Measurements from ENCODE around the gene TMEM100.

TMEM100 gene

DNA sequence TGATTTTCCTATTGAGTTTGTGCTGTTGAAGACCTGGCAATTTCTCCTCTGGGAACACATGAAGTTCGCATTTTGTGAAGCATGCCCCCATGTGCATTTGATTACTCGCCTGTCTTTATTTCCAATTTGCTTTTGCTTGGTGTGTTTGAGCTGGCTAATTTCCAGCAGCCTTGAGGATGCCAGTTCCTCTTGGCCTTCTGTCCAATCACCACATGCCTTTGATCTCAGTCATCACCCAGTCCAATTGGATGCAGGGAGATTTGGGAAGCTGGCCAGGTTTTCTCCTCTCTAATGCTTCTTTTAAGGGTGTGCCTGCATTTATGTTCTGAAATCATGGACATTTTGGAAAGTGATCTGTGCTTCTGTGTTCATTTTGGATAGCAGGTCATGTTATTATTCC, 3.8 kb upstream of the TMEM100 start:
- FAIRE-seq, result no peak
- no peak for DNase-seq (ENCODE audit: insufficient read length, low spot score)
- TF ChIP-seq POLR2A (IDR thresholded peaks at IDR 0.05; ENCODE audit: low read depth, low read length), result no peak
- TF ChIP-seq POU2F2 (IDR thresholded peaks at IDR 0.05; ENCODE audit: low read depth, low read length), result no peak
- TF ChIP-seq PAX5 (IDR thresholded peaks at IDR 0.05; ENCODE audit: insufficient read depth, low read length, severe bottlenecking), result no peak
- TF ChIP-seq POLR2AphosphoS5 (IDR thresholded peaks at IDR 0.05; ENCODE audit: low read depth, low read length), result no peak
- TF ChIP-seq TAF1 (IDR thresholded peaks at IDR 0.05; ENCODE audit: low read depth, low read length), result no peak
- no peak for TF ChIP-seq SPI1 (IDR thresholded peaks at IDR 0.05; ENCODE audit: low read depth, low read length)

DNA sequence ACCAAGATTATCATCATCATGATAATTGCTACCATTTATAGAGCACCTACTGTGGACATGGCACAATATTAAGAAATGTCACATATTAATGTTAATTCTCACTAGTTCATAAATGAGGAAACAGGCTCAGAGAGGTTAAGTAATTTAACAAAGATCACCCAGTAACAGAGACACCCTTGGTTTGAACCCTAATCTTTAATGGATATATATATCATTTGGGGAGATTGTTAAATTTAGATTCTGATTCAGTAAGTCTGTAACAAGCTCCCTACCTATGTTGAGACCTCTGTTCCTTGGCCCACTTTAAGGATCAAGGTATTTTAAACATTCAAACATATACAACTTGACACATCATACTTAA, 804 bp upstream of the TMEM100 start:
- no peak for FAIRE-seq
- no peak for DNase-seq (ENCODE audit: insufficient read length, low spot score)
- TF ChIP-seq TAF1 (IDR thresholded peaks at IDR 0.05; ENCODE audit: low read depth, low read length) (no peak), POU2F2 (IDR thresholded peaks at IDR 0.05; ENCODE audit: low read depth, low read length) (no peak), POLR2AphosphoS5 (IDR thresholded peaks at IDR 0.05; ENCODE audit: low read depth, low read length) (no peak), SPI1 (IDR thresholded peaks at IDR 0.05; ENCODE audit: low read depth, low read length) (no peak), POLR2A (IDR thresholded peaks at IDR 0.05; ENCODE audit: low read depth, low read length) (no peak), PAX5 (IDR thresholded peaks at IDR 0.05; ENCODE audit: insufficient read depth, low read length, severe bottlenecking) (no peak)

DNA sequence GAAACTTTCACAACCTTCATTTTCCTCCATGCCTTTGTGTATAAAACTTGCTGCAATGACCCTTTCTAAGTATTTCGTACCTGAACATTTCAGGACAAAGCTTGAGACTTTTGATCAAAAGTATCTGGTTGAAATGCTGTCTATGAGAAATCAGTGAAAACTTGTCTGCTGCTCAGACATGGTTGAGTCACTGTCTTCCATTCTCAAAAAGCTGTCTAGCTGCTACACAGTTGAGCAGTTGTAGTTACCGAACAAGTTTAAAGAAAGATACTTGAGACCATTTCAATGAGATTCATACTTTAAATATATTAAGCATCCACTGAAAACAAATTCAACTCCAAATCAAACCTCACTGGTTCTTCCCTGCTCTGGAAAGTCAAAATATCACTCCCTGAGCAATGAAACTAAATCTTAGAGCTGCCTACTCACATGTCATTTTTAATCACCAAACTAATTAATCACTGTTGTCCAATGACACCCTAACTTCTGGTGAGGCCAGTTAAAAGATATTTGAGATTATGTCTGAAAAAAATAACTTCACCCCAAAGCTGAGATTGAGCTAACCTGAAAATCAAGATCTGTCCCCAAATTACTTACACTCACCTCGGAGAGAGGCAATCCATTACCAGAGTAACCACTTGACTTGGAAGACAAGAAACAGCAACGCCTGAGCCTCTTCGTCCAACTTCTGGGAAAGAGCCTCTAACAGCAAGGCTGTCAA, 488 bp downstream of the TMEM100 start:
- FAIRE-seq (no peak), DNase-seq (ENCODE audit: insufficient read length, low spot score) (no peak)
- no peak for TF ChIP-seq TAF1 (IDR thresholded peaks at IDR 0.05; ENCODE audit: low read depth, low read length)
- no peak for TF ChIP-seq POLR2AphosphoS5 (IDR thresholded peaks at IDR 0.05; ENCODE audit: low read depth, low read length)
- TF ChIP-seq POLR2A (IDR thresholded peaks at IDR 0.05; ENCODE audit: low read depth, low read length), result no peak
- no peak for TF ChIP-seq SPI1 (IDR thresholded peaks at IDR 0.05; ENCODE audit: low read depth, low read length)
- TF ChIP-seq PAX5 (IDR thresholded peaks at IDR 0.05; ENCODE audit: insufficient read depth, low read length, severe bottlenecking), result no peak
- no peak for TF ChIP-seq POU2F2 (IDR thresholded peaks at IDR 0.05; ENCODE audit: low read depth, low read length)

DNA sequence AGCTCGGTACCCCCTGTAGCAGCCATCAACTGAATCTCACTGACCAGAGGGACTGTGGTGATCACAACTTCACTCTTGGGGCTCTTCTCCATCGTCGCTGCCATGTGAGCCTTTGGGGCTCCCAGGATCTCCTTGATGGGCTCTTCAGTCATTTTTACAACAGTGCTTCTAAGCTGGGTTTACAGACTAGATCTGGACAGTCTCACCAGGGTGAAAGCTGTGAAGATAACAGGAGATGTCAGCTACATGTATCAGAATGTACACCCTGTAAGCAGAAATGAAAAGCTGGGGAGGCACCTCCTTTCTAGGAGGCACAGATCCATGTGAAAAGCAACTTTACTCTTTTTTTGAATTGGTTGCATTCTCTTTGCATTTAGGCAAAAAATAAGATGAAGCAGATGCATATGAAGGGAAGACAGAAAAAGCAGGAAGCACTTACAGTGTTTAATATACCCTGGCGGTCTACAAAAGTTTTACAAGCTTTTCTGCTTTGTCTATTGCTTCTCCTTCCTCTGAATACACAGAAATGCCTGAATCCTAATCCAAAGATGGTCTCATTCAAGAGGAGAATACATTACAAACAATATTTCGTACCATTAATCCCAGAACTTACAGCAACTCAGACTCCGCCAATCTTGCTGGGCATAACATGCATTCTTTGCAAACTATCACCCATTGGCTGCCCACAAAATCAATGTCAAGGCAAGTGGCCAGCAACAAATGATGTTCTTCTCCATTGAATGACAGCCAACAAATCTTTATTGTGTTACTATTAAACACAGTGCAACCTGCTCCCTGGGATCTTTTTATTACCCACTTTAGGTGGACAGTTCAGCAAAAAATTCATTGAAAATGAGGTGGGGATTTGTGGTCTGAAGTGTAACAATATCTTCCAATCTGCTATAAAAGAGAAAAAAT, 1.5 kb downstream of the TMEM100 start:
- TF ChIP-seq PAX5 (IDR thresholded peaks at IDR 0.05; ENCODE audit: insufficient read depth, low read length, severe bottlenecking) (no peak), POLR2A (IDR thresholded peaks at IDR 0.05; ENCODE audit: low read depth, low read length) (no peak), SPI1 (IDR thresholded peaks at IDR 0.05; ENCODE audit: low read depth, low read length) (no peak), POLR2AphosphoS5 (IDR thresholded peaks at IDR 0.05; ENCODE audit: low read depth, low read length) (no peak), TAF1 (IDR thresholded peaks at IDR 0.05; ENCODE audit: low read depth, low read length) (no peak), POU2F2 (IDR thresholded peaks at IDR 0.05; ENCODE audit: low read depth, low read length) (no peak)
- DNase-seq (ENCODE audit: insufficient read length, low spot score) (no peak), FAIRE-seq (no peak)

DNA sequence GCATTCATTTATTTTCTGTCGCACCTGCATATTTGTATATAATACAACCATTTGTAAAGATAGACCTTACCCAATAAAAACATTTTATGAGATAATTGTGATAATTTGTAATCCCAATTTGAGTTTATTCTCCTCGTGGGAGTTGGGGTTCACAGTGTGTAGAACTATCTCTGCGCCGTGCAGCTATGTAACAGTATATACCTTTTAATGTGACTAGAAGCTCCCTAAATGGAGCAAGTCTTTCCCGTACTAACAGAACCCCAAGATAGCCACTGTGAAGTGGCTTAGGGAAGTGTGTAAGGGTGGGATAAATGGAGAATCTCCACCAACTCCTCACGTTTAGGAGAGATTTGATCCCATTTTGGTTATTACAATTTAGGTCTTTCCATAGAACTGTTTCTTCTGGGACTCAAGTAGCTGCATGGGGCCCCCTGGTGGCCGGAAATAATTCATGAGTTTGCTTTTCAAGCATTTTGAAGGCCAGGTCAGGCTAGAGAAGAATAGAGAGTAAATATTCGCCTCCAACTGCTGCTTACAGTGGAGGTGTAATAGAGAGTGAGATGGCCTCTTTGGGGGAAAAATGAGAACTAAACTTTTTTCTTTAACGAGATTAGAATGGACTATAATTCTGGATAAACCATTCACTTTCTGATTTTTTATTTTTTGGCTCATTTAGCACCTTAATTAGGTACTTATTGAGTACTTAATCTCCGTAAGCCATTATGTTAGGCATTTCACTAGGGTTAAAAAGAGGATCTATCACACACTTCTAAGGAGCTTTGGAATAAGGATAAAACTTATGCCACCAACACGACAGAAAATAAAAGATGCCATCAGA, 4.5 kb downstream of the TMEM100 start:
- FAIRE-seq, result no peak
- TF ChIP-seq PAX5 (IDR thresholded peaks at IDR 0.05; ENCODE audit: insufficient read depth, low read length, severe bottlenecking) (no peak), TAF1 (IDR thresholded peaks at IDR 0.05; ENCODE audit: low read depth, low read length) (no peak), POLR2AphosphoS5 (IDR thresholded peaks at IDR 0.05; ENCODE audit: low read depth, low read length) (no peak), SPI1 (IDR thresholded peaks at IDR 0.05; ENCODE audit: low read depth, low read length) (no peak), POLR2A (IDR thresholded peaks at IDR 0.05; ENCODE audit: low read depth, low read length) (no peak), POU2F2 (IDR thresholded peaks at IDR 0.05; ENCODE audit: low read depth, low read length) (no peak)
- DNase-seq (ENCODE audit: insufficient read length, low spot score), result no peak

DNA sequence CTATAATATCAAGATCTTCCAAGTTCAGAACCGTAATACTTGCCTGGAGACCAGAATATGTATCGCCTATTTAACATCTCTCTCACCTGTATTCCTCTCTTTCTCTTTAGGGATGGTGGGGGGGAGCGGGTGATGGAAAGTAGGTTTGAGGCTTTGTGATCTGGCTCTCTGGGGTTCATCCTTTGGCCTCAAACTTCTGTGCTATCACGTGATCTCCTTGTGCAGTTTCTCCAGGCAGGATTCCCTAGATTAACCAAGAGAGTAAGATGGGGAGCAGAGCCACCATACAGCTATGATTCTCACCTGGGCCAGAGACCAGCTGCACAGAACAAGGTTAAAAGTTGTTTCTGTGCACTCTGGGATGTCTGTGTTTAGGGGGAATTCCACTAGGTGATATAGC, 5.2 kb downstream of the TMEM100 start:
- TF ChIP-seq POLR2A (IDR thresholded peaks at IDR 0.05; ENCODE audit: low read depth, low read length), result no peak
- no peak for TF ChIP-seq TAF1 (IDR thresholded peaks at IDR 0.05; ENCODE audit: low read depth, low read length)
- TF ChIP-seq PAX5 (IDR thresholded peaks at IDR 0.05; ENCODE audit: insufficient read depth, low read length, severe bottlenecking), result no peak
- TF ChIP-seq POU2F2 (IDR thresholded peaks at IDR 0.05; ENCODE audit: low read depth, low read length), result no peak
- no peak for TF ChIP-seq SPI1 (IDR thresholded peaks at IDR 0.05; ENCODE audit: low read depth, low read length)
- FAIRE-seq (no peak), DNase-seq (ENCODE audit: insufficient read length, low spot score) (no peak)

DNA sequence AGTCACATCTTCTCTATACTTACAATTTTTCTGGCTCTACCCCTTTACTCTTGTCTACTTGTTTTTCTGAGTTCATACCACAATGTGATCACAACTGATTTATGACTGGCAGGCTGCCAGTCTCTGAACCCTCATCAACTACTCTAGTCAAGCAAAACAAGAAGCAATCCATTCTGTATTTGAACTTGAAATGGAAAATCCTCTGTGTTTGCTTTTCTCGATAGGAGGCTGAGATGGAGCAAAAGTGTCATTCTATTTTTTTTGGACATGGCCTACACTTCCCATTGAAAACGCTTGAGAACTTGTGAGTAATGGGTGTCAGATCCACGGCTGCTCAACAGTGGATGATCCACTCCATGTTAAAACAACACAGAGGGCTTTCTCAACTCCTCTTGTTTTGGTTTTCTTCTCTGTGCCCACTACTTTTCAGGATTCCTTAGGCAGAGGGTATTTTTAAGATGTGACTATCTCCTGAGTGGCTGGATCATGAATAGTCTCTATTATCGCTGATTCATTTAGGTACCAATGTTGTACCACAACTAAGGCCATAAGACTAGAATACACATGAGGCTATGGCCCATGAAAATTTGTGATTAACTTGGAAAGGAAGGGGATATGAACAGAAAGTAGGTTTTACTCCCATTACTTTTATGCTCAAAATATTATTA, 11.7 kb downstream of the TMEM100 start:
- TF ChIP-seq POLR2AphosphoS5 (IDR thresholded peaks at IDR 0.05; ENCODE audit: low read depth, low read length) (no peak), POU2F2 (IDR thresholded peaks at IDR 0.05; ENCODE audit: low read depth, low read length) (no peak)
- FAIRE-seq (no peak), DNase-seq (ENCODE audit: insufficient read length, low spot score) (no peak)

DNA sequence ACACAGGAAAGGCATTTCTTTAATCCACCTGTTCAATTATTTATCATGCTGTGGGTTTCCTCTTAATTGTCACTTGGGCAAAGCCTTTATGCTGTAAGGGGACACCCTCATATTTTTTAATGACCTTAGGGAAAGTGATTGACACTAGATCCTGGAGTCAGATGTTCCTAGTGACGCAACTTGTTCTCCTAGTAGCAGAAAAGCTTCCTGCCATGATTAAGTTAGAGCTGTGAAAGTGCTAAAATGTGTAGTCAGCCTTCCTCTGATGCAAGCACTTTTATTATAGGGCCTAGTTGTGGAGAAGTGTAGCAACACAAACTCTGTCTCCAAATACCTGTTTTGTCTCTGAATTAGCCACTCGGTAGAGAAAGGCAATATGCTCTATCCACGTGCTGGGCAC, 12.3 kb downstream of the TMEM100 start:
- DNase-seq (ENCODE audit: insufficient read length, low spot score) (no peak), FAIRE-seq (no peak)
- TF ChIP-seq POU2F2 (IDR thresholded peaks at IDR 0.05; ENCODE audit: low read depth, low read length), result no peak
- TF ChIP-seq TAF1 (IDR thresholded peaks at IDR 0.05; ENCODE audit: low read depth, low read length), result no peak
- no peak for TF ChIP-seq POLR2AphosphoS5 (IDR thresholded peaks at IDR 0.05; ENCODE audit: low read depth, low read length)
- no peak for TF ChIP-seq POLR2A (IDR thresholded peaks at IDR 0.05; ENCODE audit: low read depth, low read length)

DNA sequence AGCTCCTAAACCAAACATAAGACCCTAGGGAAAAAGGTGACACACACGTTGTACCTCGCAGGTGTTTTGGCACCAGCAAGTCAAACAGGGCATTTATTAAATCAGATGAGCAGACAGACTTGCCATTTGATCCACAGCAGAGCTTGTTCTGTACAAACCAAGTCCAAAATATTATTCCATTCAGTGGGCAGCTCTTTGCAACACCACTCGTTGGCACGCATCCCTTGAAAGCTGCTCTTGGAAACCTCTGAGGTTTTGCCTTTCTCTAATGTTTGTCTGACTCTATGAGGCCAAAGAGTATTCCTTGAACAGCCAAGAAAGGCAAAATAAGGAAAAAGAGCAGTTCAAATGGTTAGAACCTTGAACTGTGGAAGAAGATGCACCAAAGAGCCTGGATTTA, 12.7 kb downstream of the TMEM100 start:
- no peak for FAIRE-seq
- TF ChIP-seq TAF1 (IDR thresholded peaks at IDR 0.05; ENCODE audit: low read depth, low read length) (no peak), SPI1 (IDR thresholded peaks at IDR 0.05; ENCODE audit: low read depth, low read length) (no peak), POU2F2 (IDR thresholded peaks at IDR 0.05; ENCODE audit: low read depth, low read length) (no peak), POLR2AphosphoS5 (IDR thresholded peaks at IDR 0.05; ENCODE audit: low read depth, low read length) (no peak), PAX5 (IDR thresholded peaks at IDR 0.05; ENCODE audit: insufficient read depth, low read length, severe bottlenecking) (no peak), POLR2A (IDR thresholded peaks at IDR 0.05; ENCODE audit: low read depth, low read length) (no peak)
- DNase-seq (ENCODE audit: insufficient read length, low spot score), result no peak
